OCI-LY3 (cell line): ENCODE data around the gene M6PR.

ENCODE experiments used
- H2AFZ ChIP-seq: fragments of 200-600, 300-600 bp; shearing (Covaris generic); 2 replicates; pipeline ENCODE4 v1.6.0; 2014; ENCODE audit warnings: antibody characterized with exemption, low read depth, low read length
- H3K27ac ChIP-seq: fragments of 200-600, 300-600 bp; sonication (generic); 2 replicates; pipeline ENCODE4 v1.5.1; 2014; ENCODE audit warnings: mild to moderate bottlenecking, low read length, moderate library complexity, mixed read lengths
- H3K27me3 ChIP-seq: fragments of 200-600, 300-600 bp; sonication (generic); 2 replicates; pipeline ENCODE4 v1.6.1; 2014; ENCODE audit warnings: low read depth, low read length, mixed read lengths
- H3K36me3 ChIP-seq: fragments of 200-600, 300-600 bp; sonication (generic); replicated peaks from 2 replicates; pipeline ENCODE3; 2014; ENCODE audit warnings: low read depth, low read length, mixed read lengths
- H3K4me1 ChIP-seq: fragments of 300-600, 200-600 bp; sonication (generic); 2 replicates; pipeline ENCODE4 v1.6.1; 2014; ENCODE audit warnings: low read length, mixed read lengths
- H3K4me2 ChIP-seq: fragments of 200-600, 300-600 bp; sonication (generic); 2 replicates; pipeline ENCODE4 v1.6.1; 2014; ENCODE audit warnings: low read length, mixed read lengths
- H3K4me3 ChIP-seq: fragments of 300-600, 200-600 bp; sonication (generic); 2 replicates; pipeline ENCODE4 v1.5.1; 2014; ENCODE audit warnings: antibody characterized with exemption, mild to moderate bottlenecking, low read length, moderate library complexity
- H3K79me2 ChIP-seq: fragments of 300-600, 200-600 bp; shearing (Covaris generic); 2 replicates; pipeline ENCODE4 v1.6.1; 2014; ENCODE audit warnings: mild to moderate bottlenecking, low read length, mixed read lengths
- H3K9ac ChIP-seq: fragments of 300-600, 200-600 bp; shearing (Covaris generic); 2 replicates; pipeline ENCODE4 v1.6.0; 2014; ENCODE audit warnings: mild to moderate bottlenecking, low read length, moderate library complexity
- H3K9me3 ChIP-seq: fragments of 200-600, 300-600 bp; shearing (Covaris generic); 2 replicates; pipeline ENCODE4 v1.6.1; 2014; ENCODE audit warnings: low read length, mixed read lengths; ENCODE audit not compliant: insufficient read depth
- H4K20me1 ChIP-seq: fragments of 200-600, 300-600 bp; sonication (generic); 2 replicates; pipeline ENCODE4 v1.6.1; 2016; ENCODE audit warnings: low read length, mixed read lengths; ENCODE audit not compliant: insufficient read depth
- CTCF ChIP-seq: fragments of 200-600, 300-600 bp; sonication (generic); IDR thresholded peaks from 2 replicates; pipeline ENCODE4 v1.5.1; 2014; ENCODE audit warnings: antibody characterized with exemption, low read length, low read depth
- EZH2phosphoT487 ChIP-seq: fragments of 200-600 bp; shearing (Covaris generic); IDR thresholded peaks from 2 replicates; pipeline ENCODE4 v1.6.1; 2018; ENCODE audit warnings: antibody characterized with exemption, mixed run types, low read depth

The M6PR gene

GRCh38 chr12:8951744-8952143 lies 2.3 kb upstream of the M6PR start:
- Histone ChIP-seq H3K27ac (no peak overlapping the region), H3K4me1 (peaks cover 26% of the 10 kb centered on the region), H2AFZ (no peak overlapping the region), H3K4me3 (no peak overlapping the region), H3K4me2 (no peak overlapping the region), H4K20me1 (peaks cover 17% of the 10 kb centered on the region), H3K79me2 (peaks cover 34% of the 10 kb centered on the region), H3K36me3 (peaks cover 26% of the 10 kb centered on the region), H3K9me3 (peaks cover 7% of the 10 kb centered on the region; the same call in 1 of the 2 replicates), H3K9ac (no peak overlapping the region), H3K27me3 (no peaks in the 10 kb centered on the region)
- TF ChIP-seq EZH2phosphoT487, result no peak

- Histone ChIP-seq H2AFZ (peak overlapping the region; percentile 96), H3K9ac (peak overlapping the region; percentile 93), H3K27ac (peak overlapping the region; percentile 94), H3K79me2 (peaks cover 42% of the 10 kb centered on the region), H3K4me3 (peak overlapping the region; percentile 85), H3K36me3 (peaks cover 25% of the 10 kb centered on the region), H4K20me1 (peaks cover 26% of the 10 kb centered on the region), H3K4me2 (peak overlapping the region; percentile 84), H3K4me1 (peaks cover 33% of the 10 kb centered on the region), H3K9me3 (peaks cover 7% of the 10 kb centered on the region; the same call in 1 of the 2 replicates), H3K27me3 (no peaks in the 10 kb centered on the region)
- TF ChIP-seq CTCF (0 out of 2 replicates have a peak, but pooled peaks have one; percentile 29), EZH2phosphoT487 (no peak)
These were observed 1.4 kb upstream of the M6PR start for GRCh38 chr12:8950702-8951478.

- H3K4me2 ChIP-seq, result peak overlapping the region; percentile 84
- H3K79me2 ChIP-seq, result peaks cover 49% of the 10 kb centered on the region
- peak overlapping the region; percentile 85 for H3K4me3 ChIP-seq
- peaks cover 7% of the 10 kb centered on the region; the same call in 1 of the 2 replicates for H3K9me3 ChIP-seq
- peak overlapping the region; percentile 93 for H3K9ac ChIP-seq
- H3K4me1 ChIP-seq, result peaks cover 33% of the 10 kb centered on the region
- H4K20me1 ChIP-seq, result peaks cover 32% of the 10 kb centered on the region
- no peak for TF ChIP-seq EZH2phosphoT487
- no peak; the same call in 1 of the 2 replicates for TF ChIP-seq CTCF
- H3K36me3 ChIP-seq, result peaks cover 28% of the 10 kb centered on the region
- no peaks in the 10 kb centered on the region for H3K27me3 ChIP-seq
- peak overlapping the region; percentile 94 for H3K27ac ChIP-seq
- H2AFZ ChIP-seq, result peak overlapping the region; percentile 96
These were observed 729 bp upstream of the M6PR start for GRCh38 chr12:8950221-8950527.

- peaks cover 7% of the 10 kb centered on the region; the same call in 1 of the 2 replicates for H3K9me3 ChIP-seq
- H3K27me3 ChIP-seq, result no peaks in the 10 kb centered on the region
These were observed 624 bp downstream of the M6PR start for GRCh38 chr12:8948701-8949341.

GRCh38 chr12:8947737-8948136 lies 1.7 kb downstream of the M6PR start:
- Histone ChIP-seq H3K9ac (peak overlapping the region; percentile 93), H3K9me3 (peaks cover 3% of the 10 kb centered on the region; the same call in 1 of the 2 replicates), H3K4me3 (peak overlapping the region; percentile 85), H3K27me3 (no peaks in the 10 kb centered on the region), H3K36me3 (peaks cover 30% of the 10 kb centered on the region), H3K4me1 (peaks cover 33% of the 10 kb centered on the region), H4K20me1 (peaks cover 37% of the 10 kb centered on the region), H2AFZ (no peak overlapping the region), H3K4me2 (peak overlapping the region; percentile 85), H3K79me2 (peaks cover 52% of the 10 kb centered on the region), H3K27ac (peak overlapping the region; percentile 94)
- no peak for TF ChIP-seq CTCF
- no peak for TF ChIP-seq EZH2phosphoT487

More at GRCh38 chr12:8948701-8949341, 624 bp downstream of the M6PR start:
- Histone ChIP-seq H3K27ac (peak overlapping the region; percentile 94), H4K20me1 (peaks cover 32% of the 10 kb centered on the region), H3K9ac (peak overlapping the region; percentile 93), H3K4me2 (peak overlapping the region; percentile 85), H3K4me3 (peak overlapping the region; percentile 85), H3K79me2 (peaks cover 52% of the 10 kb centered on the region), H2AFZ (no peak overlapping the region), H3K4me1 (peaks cover 33% of the 10 kb centered on the region), H3K36me3 (peaks cover 31% of the 10 kb centered on the region)
- no peak for TF ChIP-seq EZH2phosphoT487
